Lung (tissue), 12 donors: ENCODE results near the gene CASQ2. TPM values are rescaled to one million over a fixed set of nuclear protein-coding genes. Genes with fewer than 3 reads are reported as not detected.
A peak's percentile ranks its signal among the peaks of the same experiment; 100 is the strongest.

Source experiments
- ATAC-seq: fragments of 200-7000 bp; cut with Tn5 transposase; one replicate; pipeline ENCODE4 v1.9.1; 2020; ENCODE audit warnings: moderate number of reproducible peaks; ENCODE audit not compliant: insufficient read depth, low FRiP score
- DNase-seq, 3 donors: peaks; one replicate each; pipeline ENCODE4 v3.0.0-alpha.2; 2013 to 2017
- H3K27ac ChIP-seq, 2 donors: one replicate each; pipeline ENCODE4 v1.5.1; 2013; ENCODE audit warnings: mild to moderate bottlenecking in 2 of 2, moderate library complexity in 2 of 2, control low read depth in 1 of 2, inconsistent platforms in 1 of 2, low read depth in 1 of 2, low read length in 1 of 2
- H3K27me3 ChIP-seq, 3 donors: one replicate each; pipeline ENCODE4 v1.5.1; 2013; ENCODE audit warnings: low read length in 2 of 3; ENCODE audit not compliant: control insufficient read depth in 3 of 3, insufficient read depth in 3 of 3
- H3K36me3 ChIP-seq, 4 donors: one replicate each; pipeline ENCODE4 v1.5.1; 2013; ENCODE audit warnings: low read length in 4 of 4, mild to moderate bottlenecking in 1 of 4, moderate library complexity in 1 of 4; ENCODE audit not compliant: control insufficient read depth in 4 of 4, insufficient read depth in 4 of 4
- H3K4me1 ChIP-seq, 5 donors: one replicate each; pipeline ENCODE4 v1.5.1; 2013; ENCODE audit warnings: low read length in 5 of 5, mild to moderate bottlenecking in 2 of 5, moderate library complexity in 1 of 5; ENCODE audit not compliant: control insufficient read depth in 5 of 5, insufficient read depth in 5 of 5
- H3K4me3 ChIP-seq: one replicate; pipeline ENCODE4 v1.5.1; 2013; ENCODE audit warnings: mild to moderate bottlenecking, control low read depth, moderate library complexity
- H3K9ac ChIP-seq, 2 donors: one replicate each; pipeline ENCODE4 v1.5.1; 2013; ENCODE audit warnings: low read length in 2 of 2, control low read depth in 1 of 2; ENCODE audit not compliant: insufficient read depth in 1 of 2
- H3K9me3 ChIP-seq, 4 donors: one replicate each; pipeline ENCODE4 v1.5.1; 2013; ENCODE audit warnings: low read length in 3 of 4, mild to moderate bottlenecking in 1 of 4, moderate library complexity in 1 of 4; ENCODE audit not compliant: control insufficient read depth in 4 of 4, insufficient read depth in 3 of 4
- WGBS, 2 donors: extraction: QIAGEN DNeasy Blood & Tissue Kit; methylation state at CpG; one replicate each; pipeline ENCODE4 v1.1.7; 2013; 5-methylcytosine and 5-hydroxymethylcytosine counted together
- polyA plus RNA-seq, 2 donors: library from polyadenylated mRNA; stranded (reverse); fragments of 200-250 nt; gene quantifications; one replicate each; pipeline ENCODE4 v1.2.1, GENCODE V29; 2013
- total RNA-seq, 2 donors: library from RNA; depleted of rRNA in 1 of 2; stranded (reverse); fragments of >200 nt in 1 of 2; gene quantifications; one replicate each; pipeline ENCODE4 v1.2.1, GENCODE V29; 2014 to 2021
- TF ChIP-seq, protein P1 (sequence below): IDR thresholded peaks from 2 replicates; pipeline ENCODE4 v1.5.1; 2012; ENCODE audit warnings: mild to moderate bottlenecking; ENCODE audit errors: control extremely low read depth, extremely low read depth
- donor health status: control.
- donor health status: control.
- donor health status: Bipolar disorder and iron deficiency.
- donor health status: healthy.
- donor health status: DM: yes; HTN: yes; CAD: no.

The CASQ2 gene
- total and polyA plus RNA-seq, 4 donors, result 0.50 to 3.4 (median 1.4) TPM

DNA sequence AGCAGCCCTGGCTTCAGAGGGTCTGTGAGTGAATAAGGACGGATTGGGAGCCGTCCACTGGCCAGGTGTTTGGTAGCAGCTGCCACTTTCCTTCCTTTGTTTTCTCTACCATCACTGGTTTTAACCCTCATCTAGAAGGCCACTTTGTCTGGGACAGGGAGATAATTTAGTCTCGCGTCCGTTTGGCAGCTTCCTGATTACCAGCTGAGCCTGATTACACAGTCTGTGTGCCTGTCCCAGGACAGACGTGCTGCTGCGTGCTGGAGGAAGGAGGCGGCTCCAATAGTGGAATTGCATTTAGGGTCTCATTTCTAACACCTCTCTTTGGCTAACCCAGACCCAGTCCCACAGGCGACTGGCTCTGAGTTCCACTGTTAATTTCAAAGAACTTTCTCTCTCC is 24.6 kb upstream of the CASQ2 start:
- Histone ChIP-seq H3K9me3 (no peaks in the 10 kb centered on the region), H3K4me3 (no peak overlapping the region), H3K36me3 (no peaks in the 10 kb centered on the region), H3K9ac (no peak overlapping the region), H3K4me1 (peaks cover 0 to 9% (median 0%) of the 10 kb centered on the region in 5 donors), H3K27ac (no peak overlapping the region), H3K27me3 (no peaks in the 10 kb centered on the region)
- TF ChIP-seq, protein P1, sequence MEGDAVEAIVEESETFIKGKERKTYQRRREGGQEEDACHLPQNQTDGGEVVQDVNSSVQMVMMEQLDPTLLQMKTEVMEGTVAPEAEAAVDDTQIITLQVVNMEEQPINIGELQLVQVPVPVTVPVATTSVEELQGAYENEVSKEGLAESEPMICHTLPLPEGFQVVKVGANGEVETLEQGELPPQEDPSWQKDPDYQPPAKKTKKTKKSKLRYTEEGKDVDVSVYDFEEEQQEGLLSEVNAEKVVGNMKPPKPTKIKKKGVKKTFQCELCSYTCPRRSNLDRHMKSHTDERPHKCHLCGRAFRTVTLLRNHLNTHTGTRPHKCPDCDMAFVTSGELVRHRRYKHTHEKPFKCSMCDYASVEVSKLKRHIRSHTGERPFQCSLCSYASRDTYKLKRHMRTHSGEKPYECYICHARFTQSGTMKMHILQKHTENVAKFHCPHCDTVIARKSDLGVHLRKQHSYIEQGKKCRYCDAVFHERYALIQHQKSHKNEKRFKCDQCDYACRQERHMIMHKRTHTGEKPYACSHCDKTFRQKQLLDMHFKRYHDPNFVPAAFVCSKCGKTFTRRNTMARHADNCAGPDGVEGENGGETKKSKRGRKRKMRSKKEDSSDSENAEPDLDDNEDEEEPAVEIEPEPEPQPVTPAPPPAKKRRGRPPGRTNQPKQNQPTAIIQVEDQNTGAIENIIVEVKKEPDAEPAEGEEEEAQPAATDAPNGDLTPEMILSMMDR, result no peak
- WGBS, 2 donors, result 24 to 39% methylated on average over 9 of the region's 9 CpGs
- ATAC-seq, result no peak
- DNase-seq, result peak in 2 of 3 donors; percentile 21 to 34

DNA sequence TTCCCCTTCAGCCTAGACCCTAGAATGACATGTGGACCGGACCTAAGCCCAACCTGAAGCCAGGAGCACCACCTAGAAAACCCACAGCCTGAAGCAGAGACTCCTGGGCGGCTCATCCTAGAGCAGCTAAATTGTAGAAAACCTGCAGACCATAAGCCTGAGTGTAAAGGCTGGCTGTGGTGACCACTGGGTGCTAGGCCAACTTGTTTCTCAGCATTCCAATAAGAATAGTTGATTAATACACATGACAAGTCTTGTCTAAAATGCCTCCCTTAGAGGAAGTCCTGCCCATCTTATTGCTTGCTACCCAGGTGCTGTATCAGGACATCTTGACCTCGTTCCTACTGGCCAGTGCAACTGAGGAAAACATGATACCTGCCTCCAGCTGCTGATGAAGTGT is 23.3 kb upstream of the CASQ2 start:
- Histone ChIP-seq H3K27ac (no peak overlapping the region), H3K9me3 (no peaks in the 10 kb centered on the region), H3K4me3 (no peak overlapping the region), H3K36me3 (no peaks in the 10 kb centered on the region), H3K27me3 (peaks cover 0 to 2% (median 0%) of the 10 kb centered on the region in 3 donors), H3K4me1 (peaks cover 0 to 9% (median 0%) of the 10 kb centered on the region in 5 donors), H3K9ac (no peak overlapping the region)
- ATAC-seq (no peak), DNase-seq (no peak)
- 90 to 94% methylated on average over 3 of the region's 3 CpGs for WGBS, 2 donors
- TF ChIP-seq, protein P1, result no peak

DNA sequence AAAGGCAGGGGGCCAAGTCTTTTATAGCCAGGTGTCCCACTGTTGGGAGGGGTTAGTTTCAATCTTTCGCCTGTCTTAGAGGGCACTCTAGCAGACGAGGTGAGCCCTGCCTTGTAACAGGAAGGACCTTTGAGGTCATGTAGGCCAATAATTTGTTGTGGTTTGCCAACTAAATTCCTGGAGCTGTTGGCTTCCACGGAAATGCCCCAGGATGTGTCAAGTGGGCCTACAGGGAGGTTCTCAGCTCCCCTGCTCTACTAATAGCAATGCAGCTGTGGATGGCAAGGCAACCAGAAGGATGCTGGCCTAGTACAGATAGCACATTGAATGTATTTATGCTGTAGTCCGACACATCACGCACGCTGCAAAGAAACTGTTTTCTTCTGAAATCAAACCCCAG is 22.3 kb upstream of the CASQ2 start:
- ATAC-seq (no peak), DNase-seq (no peak)
- Histone ChIP-seq H3K36me3 (no peaks in the 10 kb centered on the region), H3K27ac (no peak overlapping the region), H3K4me1 (peaks cover 0 to 9% (median 0%) of the 10 kb centered on the region in 5 donors), H3K4me3 (no peak overlapping the region), H3K27me3 (peaks cover 0 to 2% (median 0%) of the 10 kb centered on the region in 3 donors), H3K9ac (no peak overlapping the region), H3K9me3 (no peaks in the 10 kb centered on the region)
- TF ChIP-seq, protein P1, result no peak
- 73 to 82% methylated on average over 6 of the region's 6 CpGs for WGBS, 2 donors

DNA sequence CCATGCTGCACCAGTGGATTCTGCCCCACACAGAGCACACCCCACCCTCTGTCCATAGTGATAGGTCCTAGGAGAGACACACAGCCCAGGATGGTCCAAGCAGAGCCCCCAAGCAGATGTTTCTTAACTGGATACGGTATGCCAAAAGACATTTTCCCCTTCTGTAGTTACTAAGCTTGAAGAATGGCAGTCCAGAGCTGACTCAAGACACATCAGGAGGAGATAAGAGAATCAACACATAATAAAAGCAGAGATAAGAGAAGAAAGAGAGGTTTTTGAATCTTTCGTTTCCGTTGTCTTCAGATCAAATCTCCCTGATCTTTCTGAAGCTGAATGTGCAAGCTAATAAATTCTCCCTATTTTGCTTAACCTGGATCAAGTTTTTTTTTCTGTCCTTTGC is 21.8 kb upstream of the CASQ2 start:
- ATAC-seq (no peak), DNase-seq (no peak)
- WGBS, 2 donors, result 46 to 72% methylated on average over 3 of the region's 3 CpGs
- TF ChIP-seq, protein P1, result no peak
- Histone ChIP-seq H3K36me3 (no peaks in the 10 kb centered on the region), H3K27me3 (peaks cover 0 to 2% (median 0%) of the 10 kb centered on the region in 3 donors), H3K27ac (no peak overlapping the region), H3K9ac (no peak overlapping the region), H3K4me3 (no peak overlapping the region), H3K9me3 (no peaks in the 10 kb centered on the region), H3K4me1 (peaks cover 0 to 9% (median 0%) of the 10 kb centered on the region in 5 donors)
